Measurements from ENCODE around the gene BST1. TPM values are rescaled to one million over a fixed set of nuclear protein-coding genes. Genes with fewer than 3 reads are reported as not detected.

Gene BST1
- total and polyA plus RNA-seq, 2 of the 8 experiments (the other 6 are each of a cell fraction or from before 2014, with no cell fraction given): 0.52 to 0.54 TPM

DNA sequence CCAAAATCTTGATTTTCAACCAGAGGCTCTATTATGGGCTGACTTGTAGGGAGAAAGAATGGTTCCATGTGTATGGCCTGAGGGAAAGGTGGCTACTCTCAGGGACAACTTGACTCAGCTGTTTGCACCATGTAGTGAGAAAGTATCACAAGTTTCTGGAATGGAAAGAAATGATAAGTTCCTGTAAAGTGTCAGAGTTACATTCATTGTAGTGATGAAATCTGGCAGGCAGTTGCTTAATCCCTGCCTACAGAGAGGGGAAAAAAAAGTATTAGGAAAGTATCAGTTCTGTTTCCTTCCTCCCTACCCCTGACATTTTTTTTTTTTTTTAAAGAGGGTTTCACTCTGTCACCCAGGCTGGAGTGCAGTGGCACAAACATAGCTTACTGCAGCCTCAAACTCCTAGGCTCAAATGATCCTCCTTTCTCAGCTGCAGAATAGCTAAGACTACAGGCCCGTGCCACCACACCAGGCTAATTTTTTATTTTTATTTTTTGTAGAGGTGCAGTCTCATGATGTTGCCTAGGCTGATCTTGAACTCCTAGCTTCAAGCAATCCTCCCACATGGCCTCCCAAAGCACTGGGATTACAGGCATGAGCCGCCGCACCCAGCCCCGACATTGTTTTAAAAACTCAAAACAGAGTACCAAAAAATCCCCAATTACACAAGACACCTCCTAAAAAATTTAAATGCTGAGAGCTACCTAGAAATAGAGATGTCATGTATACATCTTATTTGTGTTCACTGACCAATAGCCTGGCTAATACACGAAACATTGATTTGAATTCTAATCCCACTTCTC is 42.9 kb upstream of the BST1 start:
- CTCF ChIA-PET (ENCODE audit: partially characterized antibody): interaction anchor here (0.6 to 1.4 kb wide), 3 partner anchors 11 to 22 kb away, joined by 3 to 5 read pairs (median 3); partner anchors contain the start of gene FAM200B
- H3K27me3 ChIP-seq (replicated peaks in 1 of 4; ENCODE audit: control insufficient read depth in 3 of 4, extremely low read depth in 1 of 4, insufficient read depth in 3 of 4, low read length in 3 of 4): no peaks in the 10 kb centered on the region
- TF ChIP-seq CREB1 (IDR thresholded peaks at IDR 0.05) (no peak), TAF1 (IDR thresholded peaks at IDR 0.05; ENCODE audit: low read depth, low read length) (no peak), TCF12 (IDR thresholded peaks at IDR 0.05; ENCODE audit: low read depth, low read length) (no peak), SP2 (IDR thresholded peaks at IDR 0.05; ENCODE audit: low read length) (no peak), RFX5 (IDR thresholded peaks at IDR 0.05; ENCODE audit: borderline replicate concordance, low read depth, low read length) (no peak), SUZ12 (IDR thresholded peaks at IDR 0.05; ENCODE audit: low read length) (no peak), RXRA (IDR thresholded peaks at IDR 0.05; ENCODE audit: insufficient read depth, low read depth, low read length) (no peak), SIRT6 (IDR thresholded peaks at IDR 0.05; ENCODE audit: low read length) (no peak), JUN (IDR thresholded peaks at IDR 0.05; ENCODE audit: low read depth, low read length) (no peak), GTF2F1 (IDR thresholded peaks at IDR 0.05; ENCODE audit: borderline replicate concordance, low read depth, low read length) (no peak), CBX5 (IDR thresholded peaks at IDR 0.05; ENCODE audit: low read depth, low read length) (no peak), RNF2 (IDR thresholded peaks at IDR 0.05; ENCODE audit: borderline replicate concordance, low read depth, low read length, missing control alignments, poor library complexity, severe bottlenecking) (no peak)

More for the DNA sequence above, 42.9 kb upstream of the BST1 start:
- Histone ChIP-seq H3K4me3 (ENCODE audit: extremely low read depth in 1 of 4, insufficient read depth in 2 of 4, low read depth in 3 of 4, low read length in 4 of 4) (no peak overlapping the region), H4K8ac (ENCODE audit: extremely low read depth, insufficient read depth, low read length) (no peak overlapping the region), H3K4me2 (ENCODE audit: insufficient read depth in 1 of 2, low read depth in 2 of 2, low read length in 2 of 2) (no peak overlapping the region), H3K4ac (replicated peaks; ENCODE audit: insufficient read length, low read depth, low read length) (no peak overlapping the region), H4K5ac (ENCODE audit: insufficient read length, low read depth, low read length) (no peak overlapping the region), H4K20me1 (replicated peaks in 1 of 2; ENCODE audit: control insufficient read depth in 1 of 2, insufficient read depth in 2 of 2, low read length in 2 of 2) (no peaks in the 10 kb centered on the region), H3K56ac (replicated peaks; ENCODE audit: insufficient read length, low read depth, low read length) (no peak overlapping the region), H3K27ac (ENCODE audit: low read depth, low read length) (no peak overlapping the region), H2BK120ac (replicated peaks; ENCODE audit: low read depth, low read length) (no peak overlapping the region), H3K4me1 (replicated peaks in 1 of 4; ENCODE audit: control insufficient read depth in 3 of 4, insufficient read depth in 4 of 4, low read length in 3 of 4) (peaks cover 2 to 8% (median 4%) of the 10 kb centered on the region in 4 experiments; a peak in 5 of 7 replicates), H3K79me2 (ENCODE audit: control insufficient read depth in 1 of 2, insufficient read depth in 2 of 2, low read length in 2 of 2) (no peaks in the 10 kb centered on the region), H2AK5ac (ENCODE audit: low read depth, low read length) (no peak overlapping the region), H3K14ac (ENCODE audit: insufficient read length) (no peak overlapping the region), H2BK12ac (ENCODE audit: low read depth, low read length) (no peak overlapping the region), H2AFZ (ENCODE audit: low read length) (no peak overlapping the region), H2BK15ac (ENCODE audit: low read length) (no peak overlapping the region), H3K9ac (replicated peaks in 1 of 4; ENCODE audit: extremely low read depth in 1 of 4, low read depth in 3 of 4, low read length in 3 of 4) (no peak overlapping the region), H3K23me2 (ENCODE audit: low read depth, low read length) (peaks cover 6% of the 10 kb centered on the region; the same call in 1 of the 2 replicates), H3K9me3 (ENCODE audit: insufficient read depth in 2 of 2, low read depth in 1 of 2, low read length in 1 of 2) (no peaks in the 10 kb centered on the region), H3K79me1 (ENCODE audit: low read depth, low read length) (no peaks in the 10 kb centered on the region), H3K18ac (ENCODE audit: extremely low read depth, low read length) (no peak overlapping the region), H2BK20ac (ENCODE audit: low read length) (no peak overlapping the region), H3K23ac (ENCODE audit: insufficient read length) (no peak overlapping the region), H4K91ac (replicated peaks; ENCODE audit: insufficient read length, low read length) (no peak overlapping the region), H3K36me3 (ENCODE audit: control insufficient read depth in 2 of 4, insufficient read depth in 4 of 4, low read length in 3 of 4) (peaks cover 0 to 3% (median 0%) of the 10 kb centered on the region in 4 experiments; a peak in 1 of 8 replicates), H2BK5ac (ENCODE audit: low read depth, low read length) (no peak overlapping the region)
- FAIRE-seq: no peak
- DNase-seq (ENCODE audit: low read depth in 1 of 2, low spot score in 2 of 2): no peak
- POLR2A ChIA-PET (ENCODE audit: partially characterized antibody): interaction anchor here (0.8 to 2.4 kb wide), 3 partner anchors 10 to 22 kb away, joined by 3 to 8 read pairs (median 3); partner anchors contain the start of gene FAM200B
- 79% methylated on average over 5 of the region's 5 CpGs; no CpG with 5 or more reads in 1 of the 2 experiments for WGBS, 2 experiments (ENCODE audit: extremely low coverage in 1 of 2, insufficient coverage in 1 of 2, insufficient read length in 1 of 2, insufficient replicate concordance in 2 of 2, low coverage in 1 of 2, low lambda C conversion rate in 2 of 2, missing lambda C conversion rate in 1 of 2)
